GM19452 (cell line): Measurements from ENCODE around the gene MSH5.

Source experiments
- ATAC-seq: cut with Tn5 transposase; IDR thresholded peaks from one replicate; pipeline ENCODE4 v1.9.1; 2021; ENCODE audit not compliant: unreplicated experiment

MSH5 gene

DNA sequence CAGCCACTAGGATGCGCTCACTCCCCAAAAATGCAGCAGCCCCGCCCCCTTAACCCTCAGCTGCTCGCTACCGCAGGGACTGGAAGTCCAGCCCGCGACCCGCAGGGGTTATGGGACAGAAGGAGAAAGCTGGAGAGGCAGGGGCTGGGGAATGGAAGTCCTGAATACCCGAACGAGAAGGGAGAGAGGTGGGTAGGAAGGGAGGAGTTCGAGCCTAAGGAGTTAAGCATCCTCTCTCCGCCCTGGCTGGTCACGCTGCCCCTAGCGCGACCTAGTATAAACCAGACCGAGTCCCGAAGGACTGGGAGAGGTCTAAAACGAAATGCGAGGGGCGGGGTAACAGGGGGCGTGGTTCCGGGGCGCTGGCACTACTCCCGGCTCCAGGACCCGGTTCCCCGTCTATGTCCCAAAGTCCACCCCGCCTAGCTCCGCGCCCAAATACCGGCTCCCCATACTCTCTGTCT lies 10.3 kb upstream of the MSH5 start:
- no peak for ATAC-seq

- ATAC-seq, result no peak
Observed at GRCh38 chr6:31729979-31730630, 9.7 kb upstream of the MSH5 start.

DNA sequence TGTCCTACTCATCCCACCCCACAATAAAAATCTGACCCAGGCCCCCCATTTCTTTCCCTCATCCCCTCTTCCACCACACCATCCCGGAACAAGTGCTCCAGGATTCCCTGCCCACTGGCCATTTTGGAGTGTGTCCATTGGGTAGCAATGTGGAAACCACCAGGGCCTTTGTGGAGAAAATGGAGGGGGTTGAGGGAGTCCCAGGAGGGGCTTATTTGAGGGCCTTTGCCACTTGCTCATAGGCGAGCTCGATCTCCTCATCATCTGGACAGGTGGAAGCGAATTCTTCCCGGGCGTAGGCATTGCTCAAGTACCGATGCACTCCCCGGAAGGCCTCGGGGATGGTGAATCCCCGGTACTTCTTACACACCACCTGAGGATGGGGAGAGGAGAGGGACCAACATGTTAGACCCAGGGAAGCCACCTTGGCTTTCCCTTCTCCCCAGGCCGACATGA lies 9.1 kb upstream of the MSH5 start:
- no peak for ATAC-seq

- no peak for ATAC-seq
Observed at GRCh38 chr6:31732029-31732428, 7.8 kb upstream of the MSH5 start.

DNA sequence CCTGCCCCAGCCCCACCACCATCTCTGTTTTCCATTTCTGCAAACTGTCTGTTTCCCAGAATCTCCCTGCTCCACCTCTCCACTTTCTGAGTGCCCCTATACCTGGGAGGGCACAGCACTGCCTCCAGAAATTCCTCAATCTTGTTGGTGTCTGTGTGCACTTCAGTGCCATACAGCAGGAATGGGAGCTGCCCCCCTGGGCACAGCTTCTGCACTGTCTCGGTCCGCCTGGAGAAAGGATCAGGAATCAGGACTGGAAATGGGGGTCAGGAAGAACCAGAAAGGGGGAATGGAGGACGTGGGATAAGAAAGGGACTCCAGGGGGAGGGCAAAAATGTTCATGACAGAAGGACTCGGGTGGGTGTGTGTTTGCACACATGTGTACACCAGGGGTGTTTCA lies 6.1 kb upstream of the MSH5 start:
- no peak for ATAC-seq

DNA sequence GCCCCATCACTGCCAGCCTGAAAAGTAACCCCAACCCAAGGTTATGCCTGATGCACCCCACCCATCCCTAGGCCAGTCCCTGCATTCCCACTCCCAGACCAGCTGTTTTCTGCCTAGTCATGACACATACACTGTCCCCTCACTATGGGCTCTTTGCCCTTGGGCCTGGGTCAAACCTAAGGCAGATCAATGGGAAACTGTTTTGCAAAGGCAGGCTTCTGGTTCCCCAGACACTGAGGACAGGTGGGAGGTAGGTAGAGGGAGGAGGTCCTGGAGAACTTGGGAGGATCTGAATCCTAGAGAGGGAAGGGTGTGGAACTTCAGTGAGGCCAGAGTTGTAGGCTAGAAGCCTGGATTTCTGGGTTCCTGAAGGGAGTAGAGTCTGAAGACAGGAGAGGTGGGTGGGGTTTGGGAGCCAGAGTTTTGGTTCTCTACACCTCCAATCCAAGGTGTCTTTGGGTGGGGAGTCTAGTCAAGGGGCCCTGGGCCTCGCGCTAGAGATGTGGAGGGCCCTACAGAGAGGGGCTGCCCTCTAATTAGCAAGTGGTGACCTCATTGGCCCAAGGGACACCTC lies 5.5 kb upstream of the MSH5 start:
- ATAC-seq, result no peak

DNA sequence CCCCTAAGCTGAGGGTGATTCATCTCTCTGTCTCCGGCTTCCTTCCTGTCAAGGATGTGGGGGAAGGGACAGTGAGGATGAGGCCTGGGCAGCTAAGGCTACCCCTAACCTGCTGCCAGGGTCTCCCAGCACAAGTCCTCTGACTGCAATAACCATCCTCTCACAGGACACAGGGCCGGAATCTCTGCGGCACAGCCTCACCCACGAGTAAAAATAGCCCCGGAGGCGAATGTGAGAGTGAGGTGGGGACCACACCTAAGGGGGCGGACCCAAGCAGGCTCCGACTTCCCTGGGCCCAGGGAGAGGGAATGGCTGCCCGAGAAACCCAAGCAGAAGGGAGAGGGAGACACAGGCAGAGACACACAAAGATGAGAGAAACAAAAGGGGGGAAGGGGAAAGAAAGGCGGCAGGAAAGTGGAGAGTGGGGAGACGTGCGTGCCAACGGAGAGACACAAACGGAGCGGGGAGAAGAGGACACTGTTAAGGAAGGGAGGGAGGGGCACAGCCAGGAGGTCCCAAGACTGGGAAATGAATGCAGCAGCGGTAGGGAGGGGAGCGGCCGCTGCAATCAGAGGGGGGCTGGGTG lies 4.9 kb upstream of the MSH5 start:
- no peak for ATAC-seq

DNA sequence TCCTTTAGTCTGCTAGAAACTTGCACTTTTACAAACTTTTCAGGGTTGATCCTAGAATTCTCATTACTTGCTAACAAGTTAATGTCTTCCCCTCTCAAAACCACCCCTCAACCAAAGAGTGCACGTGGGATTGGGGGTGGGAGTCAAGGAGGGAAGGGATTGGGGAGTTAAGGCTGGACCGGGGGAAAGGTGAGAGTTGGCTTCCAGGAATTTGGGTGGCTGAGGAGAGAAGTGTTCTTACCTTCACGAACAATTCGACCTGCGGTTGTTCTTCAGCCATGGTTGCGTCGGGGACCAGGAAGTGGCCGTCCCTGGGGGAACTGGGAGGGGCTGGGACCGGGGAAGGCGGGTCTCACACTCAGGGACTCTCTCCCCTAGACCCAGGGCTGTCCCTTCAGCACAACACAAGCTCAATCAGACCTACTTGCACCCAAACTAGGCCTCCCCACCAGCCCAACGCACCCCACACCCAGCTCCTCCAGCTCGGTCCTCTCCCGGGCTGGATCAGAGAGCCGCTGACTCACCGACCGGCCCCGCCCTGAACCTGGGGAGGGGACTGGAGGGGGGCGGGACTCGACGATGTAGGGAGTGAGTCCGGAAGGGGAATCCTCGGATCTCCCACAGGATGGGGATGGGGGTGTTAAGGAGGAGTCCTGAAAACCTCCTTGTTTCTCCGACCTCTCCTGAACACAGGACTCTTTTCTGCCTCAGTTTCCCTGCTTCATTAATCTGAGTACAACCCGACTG lies 3.6 kb upstream of the MSH5 start, which contains the start of gene CLIC1:
Gene CLIC1, minus strand, starts transcription at position 510 of the 747 bp plus-strand sequence. Its CDS starts 230 bp downstream, at position 280.
- no peak for ATAC-seq

DNA sequence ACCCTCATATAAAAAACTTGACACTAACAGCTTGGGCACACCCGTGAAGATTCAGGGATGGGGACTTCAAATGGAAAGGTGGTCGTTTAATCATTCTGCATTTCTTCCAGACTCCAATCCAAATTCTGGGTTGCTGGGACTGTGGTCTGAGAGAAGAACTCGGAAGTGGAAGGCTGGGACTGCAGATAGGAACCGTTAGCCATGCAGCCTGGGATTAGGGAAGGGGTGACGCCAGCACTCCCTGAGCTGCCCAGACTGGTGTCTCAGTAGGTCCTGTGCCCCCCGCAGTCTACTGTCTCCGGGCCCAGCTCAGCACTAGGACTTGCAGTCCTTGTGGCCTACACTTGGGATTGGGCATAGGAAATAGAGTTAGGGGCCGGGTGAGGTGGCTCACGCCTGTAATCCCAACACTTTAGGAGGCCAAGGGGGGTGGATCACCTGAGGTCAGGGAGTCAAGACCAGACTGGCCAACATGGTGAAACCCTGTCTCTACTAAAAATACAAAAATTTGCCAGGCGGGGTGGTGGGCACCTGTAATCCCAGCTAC lies 3.0 kb upstream of the MSH5 start:
- ATAC-seq, result no peak

DNA sequence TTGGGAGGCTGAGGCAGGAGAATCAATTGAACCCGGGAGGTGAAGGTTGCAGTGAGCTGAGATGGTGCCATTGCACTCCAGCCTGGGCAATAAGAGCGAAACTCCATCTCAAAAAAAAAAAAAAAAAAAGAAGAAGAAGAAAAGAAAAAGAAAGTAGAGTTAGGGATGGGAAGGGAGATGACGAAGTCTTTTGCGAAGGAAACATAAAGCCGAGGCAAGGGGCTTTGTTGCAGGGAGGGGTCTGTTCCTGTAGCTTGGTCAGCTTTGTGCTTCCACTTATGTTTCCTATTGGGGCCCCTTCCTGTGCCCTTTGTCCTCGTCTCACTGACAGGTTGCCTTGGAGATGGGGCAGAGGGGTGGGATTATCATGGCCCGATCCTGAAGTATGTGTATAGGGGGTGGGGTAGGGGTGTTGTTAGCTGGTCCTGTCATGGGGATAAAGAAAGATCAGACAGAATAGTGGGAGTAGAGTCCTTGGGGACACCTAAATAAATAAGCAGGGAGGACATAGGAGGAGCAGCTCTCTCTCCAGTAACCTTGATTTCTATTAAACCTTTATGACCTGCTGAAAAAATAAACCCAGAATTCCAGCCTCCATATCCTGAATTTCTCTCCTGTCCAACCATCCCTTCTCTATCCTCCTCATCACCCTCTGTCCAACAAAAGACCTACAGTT lies 2.4 kb upstream of the MSH5 start:
- no peak for ATAC-seq

DNA sequence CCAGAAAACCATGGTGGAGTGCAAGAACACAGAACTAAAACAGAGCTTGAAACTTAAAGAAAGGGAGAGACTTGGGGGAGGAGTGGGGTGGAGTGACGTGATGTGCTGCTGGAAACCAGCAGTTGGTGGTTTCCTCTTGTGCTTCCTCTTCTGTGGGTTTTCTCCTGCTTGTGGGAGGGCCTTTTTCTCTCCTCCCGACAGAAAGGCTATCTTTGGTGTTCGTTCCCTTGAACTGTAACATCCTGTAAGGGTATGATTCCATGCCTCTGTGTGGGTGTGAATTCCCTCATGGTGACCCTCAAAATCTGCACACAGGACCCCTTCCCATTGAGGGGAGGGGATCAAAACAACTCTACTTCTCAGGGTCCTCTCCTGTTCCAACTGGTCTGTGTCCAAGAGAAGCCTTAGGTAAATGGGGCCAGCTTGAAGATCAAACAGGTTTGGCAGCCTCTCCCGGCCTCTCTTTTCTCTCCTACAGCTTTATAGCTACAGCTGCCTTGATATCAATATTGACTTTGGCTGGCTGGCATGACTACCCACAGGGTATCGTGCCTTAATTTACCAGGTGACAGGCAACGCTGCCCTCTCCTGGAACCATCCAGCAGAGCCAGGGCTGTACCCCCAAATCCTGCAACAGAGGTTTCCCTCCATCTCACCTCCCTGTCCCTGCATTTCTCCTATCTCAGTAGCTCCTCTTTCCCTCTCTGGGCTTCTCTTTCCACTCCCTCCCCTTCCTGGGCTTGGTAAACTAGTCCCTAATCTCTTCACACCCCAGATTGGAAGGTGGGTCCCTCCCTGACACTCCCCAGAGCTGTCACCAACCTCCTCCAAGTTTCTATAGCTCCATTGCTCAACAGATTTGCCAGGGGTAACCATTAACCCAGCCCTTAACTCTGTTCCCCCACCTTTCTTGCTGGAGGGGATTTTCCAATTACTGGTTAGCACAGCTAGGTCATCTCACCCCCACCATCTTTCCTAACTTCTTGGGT lies 1.5 kb upstream of the MSH5 start:
- ATAC-seq, result no peak

DNA sequence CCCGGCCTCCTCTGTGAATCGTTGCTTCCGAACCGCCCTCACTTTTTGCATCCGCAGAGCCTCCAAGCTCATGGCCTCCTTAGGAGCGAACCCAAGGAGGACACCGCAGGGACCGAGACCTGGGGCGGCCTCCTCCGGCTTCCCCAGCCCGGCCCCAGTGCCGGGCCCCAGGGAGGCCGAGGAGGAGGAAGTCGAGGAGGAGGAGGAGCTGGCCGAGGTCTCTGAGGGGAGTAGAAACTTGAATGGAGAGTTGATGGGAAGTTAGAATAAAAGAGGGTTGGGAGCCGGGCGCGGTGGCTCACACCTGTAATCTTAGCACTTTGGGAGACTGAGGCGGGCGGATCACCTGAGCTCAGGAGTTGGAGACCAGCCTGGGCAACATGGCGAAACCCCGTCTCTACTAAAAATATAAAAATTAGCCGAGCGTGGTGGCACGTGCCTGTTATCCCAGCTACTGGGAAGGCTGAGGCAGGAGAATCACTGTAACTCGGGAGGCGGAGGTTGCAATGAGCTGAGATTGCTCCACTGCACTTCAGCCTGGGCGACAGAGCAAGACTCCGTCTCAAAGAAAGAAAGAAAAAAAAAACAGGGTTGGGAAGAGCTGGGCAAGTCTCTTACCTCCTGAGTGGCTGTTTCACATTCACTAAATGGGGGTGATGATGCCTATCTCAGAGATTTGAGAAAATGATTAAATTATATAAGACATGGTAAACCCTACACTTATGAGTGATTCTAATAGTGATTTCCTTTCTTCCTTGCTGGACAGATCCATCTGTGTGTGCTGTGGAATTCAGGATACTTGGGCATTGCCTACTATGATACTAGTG lies 805 bp downstream of the MSH5 start:
- no peak for ATAC-seq

- no peak for ATAC-seq
Observed at GRCh38 chr6:31741815-31742214, 2.0 kb downstream of the MSH5 start.

DNA sequence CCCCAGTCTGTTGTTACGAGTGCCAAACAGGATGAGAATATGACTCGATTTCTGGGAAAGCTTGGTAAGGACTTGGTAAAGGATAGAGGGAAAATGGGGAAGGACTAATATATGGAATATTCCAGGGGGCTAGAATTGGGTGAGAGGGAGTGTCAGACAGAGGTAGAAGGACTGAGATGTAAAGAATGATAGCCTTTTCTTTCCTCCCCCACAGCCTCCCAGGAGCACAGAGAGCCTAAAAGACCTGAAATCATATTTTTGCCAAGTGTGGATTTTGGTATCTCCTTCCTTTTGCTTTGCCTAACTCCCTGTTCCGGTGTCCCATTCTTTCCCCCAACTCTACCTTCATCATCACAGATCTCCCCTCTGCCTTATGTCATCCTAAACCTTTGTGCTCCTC lies 3.1 kb downstream of the MSH5 start:
- ATAC-seq, result no peak

DNA sequence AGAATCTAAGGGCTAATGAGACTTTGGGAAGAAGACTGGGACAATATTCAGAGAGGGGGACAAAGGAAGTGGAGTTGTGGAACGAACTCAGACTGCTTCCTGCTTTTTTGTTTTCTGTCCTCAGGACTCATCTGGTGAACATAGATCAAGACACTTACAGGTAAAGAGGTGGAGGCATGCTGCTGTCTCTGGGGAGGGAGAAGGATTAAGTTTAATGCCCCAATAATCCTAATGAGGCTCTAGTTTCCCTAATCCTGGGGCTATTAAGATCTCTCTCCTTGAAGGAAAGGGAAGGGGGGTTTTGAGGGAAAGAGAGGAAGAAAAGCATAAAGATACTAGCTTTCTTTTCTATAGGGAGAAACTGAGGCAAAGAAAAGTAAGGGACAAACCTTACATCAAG lies 4.6 kb downstream of the MSH5 start:
- ATAC-seq, result no peak

DNA sequence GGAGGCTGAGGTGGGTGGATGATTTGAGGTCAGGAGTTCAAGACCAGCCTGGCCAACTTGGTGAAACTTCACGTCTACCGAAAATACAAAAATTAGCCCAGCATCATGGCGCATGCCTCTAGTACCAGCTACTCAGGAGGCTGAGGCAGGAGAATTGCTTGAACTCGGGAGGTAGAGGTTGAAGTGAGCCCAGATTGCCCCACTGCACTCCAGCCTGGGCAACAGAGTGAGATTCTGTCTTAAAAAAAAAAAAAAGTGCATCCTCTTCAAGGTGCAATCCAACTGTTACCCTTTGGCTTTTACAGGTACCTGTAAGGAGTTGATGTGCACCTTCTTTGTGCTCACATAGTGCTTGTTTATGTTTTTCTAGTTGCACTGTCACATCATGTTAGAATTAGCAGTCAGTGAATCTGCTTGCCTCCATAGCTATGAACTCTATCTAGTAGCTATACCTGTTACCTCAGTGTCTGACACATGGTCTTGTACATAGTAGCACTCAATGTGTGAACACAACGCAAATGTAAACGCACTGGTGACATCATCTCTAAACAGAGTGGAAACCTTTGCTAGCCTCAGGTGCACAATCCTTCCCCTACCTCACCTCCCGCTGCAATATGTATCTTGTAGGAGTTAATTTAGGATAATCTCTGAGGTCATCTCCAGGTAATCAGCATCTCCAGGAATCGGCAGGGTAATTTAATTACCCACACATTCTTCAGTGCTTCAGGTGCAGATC lies 9.7 kb downstream of the MSH5 start:
- no peak for ATAC-seq

DNA sequence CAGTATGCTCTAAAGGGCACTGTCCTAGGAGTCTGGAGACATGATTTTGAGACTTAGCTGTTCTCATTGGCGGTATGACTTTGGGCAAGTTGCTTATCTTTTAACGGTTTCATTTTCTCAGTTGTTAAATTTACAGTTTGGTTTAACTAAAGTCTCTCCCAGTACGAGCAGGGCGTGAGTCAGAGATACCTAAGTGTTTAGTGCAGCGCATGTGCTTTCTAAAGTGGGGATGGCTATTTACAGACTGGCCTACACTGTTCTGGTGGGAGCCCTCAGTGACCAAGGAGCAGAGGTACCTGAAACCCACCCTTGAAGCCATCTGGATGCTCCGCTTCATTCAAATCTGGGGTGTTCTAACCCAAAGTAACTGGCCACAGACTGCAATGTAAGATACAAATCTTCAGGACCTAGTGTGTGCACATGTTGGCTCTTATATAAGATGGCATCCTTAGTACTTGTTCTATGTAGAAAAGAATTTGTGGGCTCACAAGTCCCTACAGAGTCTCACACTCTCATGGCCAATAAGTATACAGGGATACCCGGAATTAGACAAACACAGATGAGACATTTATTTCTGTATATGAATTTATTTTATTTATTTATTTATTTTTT lies 10.7 kb downstream of the MSH5 start:
- ATAC-seq, result no peak
